ENCODE data around the gene ZNF138. TPM values are rescaled to one million over a fixed set of nuclear protein-coding genes. Genes with fewer than 3 reads are reported as not detected.

The ZNF138 gene
- total RNA-seq, 1 donor from 2014 or later = 5.1 TPM

GRCh38 chr7:64877714-64878610 lies 83.7 kb downstream of the ZNF138 start:
- H3K27ac ChIP-seq (replicated peaks) = no peak overlapping the region
- peaks cover 36% of the 10 kb centered on the region for H3K27me3 ChIP-seq (ENCODE audit: low read depth)
- TF ChIP-seq, protein P1, sequence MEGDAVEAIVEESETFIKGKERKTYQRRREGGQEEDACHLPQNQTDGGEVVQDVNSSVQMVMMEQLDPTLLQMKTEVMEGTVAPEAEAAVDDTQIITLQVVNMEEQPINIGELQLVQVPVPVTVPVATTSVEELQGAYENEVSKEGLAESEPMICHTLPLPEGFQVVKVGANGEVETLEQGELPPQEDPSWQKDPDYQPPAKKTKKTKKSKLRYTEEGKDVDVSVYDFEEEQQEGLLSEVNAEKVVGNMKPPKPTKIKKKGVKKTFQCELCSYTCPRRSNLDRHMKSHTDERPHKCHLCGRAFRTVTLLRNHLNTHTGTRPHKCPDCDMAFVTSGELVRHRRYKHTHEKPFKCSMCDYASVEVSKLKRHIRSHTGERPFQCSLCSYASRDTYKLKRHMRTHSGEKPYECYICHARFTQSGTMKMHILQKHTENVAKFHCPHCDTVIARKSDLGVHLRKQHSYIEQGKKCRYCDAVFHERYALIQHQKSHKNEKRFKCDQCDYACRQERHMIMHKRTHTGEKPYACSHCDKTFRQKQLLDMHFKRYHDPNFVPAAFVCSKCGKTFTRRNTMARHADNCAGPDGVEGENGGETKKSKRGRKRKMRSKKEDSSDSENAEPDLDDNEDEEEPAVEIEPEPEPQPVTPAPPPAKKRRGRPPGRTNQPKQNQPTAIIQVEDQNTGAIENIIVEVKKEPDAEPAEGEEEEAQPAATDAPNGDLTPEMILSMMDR (IDR thresholded peaks at IDR 0.05; ENCODE audit: borderline replicate concordance) = no peak
- peaks cover 4% of the 10 kb centered on the region for H3K9me3 ChIP-seq (replicated peaks)
- peak overlapping the region; percentile 61 for H3K4me3 ChIP-seq
- DNase-seq = no peak
- H3K4me1 ChIP-seq = peaks cover 22% of the 10 kb centered on the region
- intact Hi-C loops (cut with micrococcal nuclease) = no loop called here
- no peaks in the 10 kb centered on the region for H3K36me3 ChIP-seq

DNA sequence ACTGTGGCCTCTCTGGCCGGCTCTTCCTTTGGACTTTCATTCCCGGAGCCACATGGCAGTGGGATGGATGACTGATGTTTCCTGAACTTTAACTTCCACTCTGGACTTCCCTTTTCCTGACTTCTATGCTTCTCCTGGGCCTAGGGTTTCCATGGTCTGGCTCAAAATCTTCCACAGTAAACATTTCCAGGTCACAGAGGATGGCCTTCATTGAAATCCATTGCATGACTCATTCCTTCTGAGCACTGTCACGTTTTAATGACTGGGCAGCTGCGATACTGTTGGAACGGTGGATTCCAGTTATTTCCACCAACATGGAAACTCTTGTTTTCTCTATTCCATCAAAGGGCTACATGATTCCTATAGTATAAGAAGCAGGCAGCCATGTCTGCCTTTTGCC lies 84.5 kb downstream of the ZNF138 start:
- intact Hi-C loops (cut with micrococcal nuclease) = no loop called here
- H3K4me1 ChIP-seq = peaks cover 26% of the 10 kb centered on the region
- TF ChIP-seq, protein P1 (IDR thresholded peaks at IDR 0.05; ENCODE audit: borderline replicate concordance) = no peak
- H3K27me3 ChIP-seq (ENCODE audit: low read depth) = peaks cover 42% of the 10 kb centered on the region
- no peaks in the 10 kb centered on the region for H3K36me3 ChIP-seq
- DNase-seq = no peak
- no peak overlapping the region for H3K4me3 ChIP-seq
- H3K27ac ChIP-seq (replicated peaks) = no peak overlapping the region
- H3K9me3 ChIP-seq (replicated peaks) = peaks cover 4% of the 10 kb centered on the region

DNA sequence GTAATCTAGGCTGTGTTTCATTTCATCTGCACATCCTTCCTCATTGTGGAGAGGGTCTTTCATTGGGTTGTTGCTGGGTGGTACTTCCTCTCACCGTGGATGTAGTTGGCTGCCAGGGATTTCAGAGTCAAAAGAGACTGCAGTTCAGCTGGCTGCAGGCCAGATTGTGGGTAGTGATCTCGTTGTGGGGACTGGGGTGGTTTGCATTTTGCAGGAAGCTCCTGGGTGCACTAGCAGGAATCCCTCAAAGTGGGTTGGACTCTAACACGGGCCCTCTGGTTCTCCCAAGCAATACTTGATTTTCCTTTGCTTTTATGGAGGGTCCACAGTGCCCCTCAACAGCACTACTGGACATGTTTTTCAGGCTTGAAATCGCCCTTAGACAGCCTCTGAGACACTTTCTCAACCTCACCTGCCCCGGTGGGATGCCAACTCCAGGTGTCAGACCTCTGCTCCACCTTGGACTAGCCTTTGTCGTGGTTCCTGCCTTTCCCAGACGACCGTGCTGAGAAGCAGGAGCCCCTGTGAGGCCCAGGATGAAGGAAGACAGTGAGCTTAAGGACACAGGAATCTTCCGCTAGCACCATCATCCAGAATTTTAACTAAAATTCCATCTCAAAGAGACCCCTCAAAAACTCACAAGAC lies 85.0 kb downstream of the ZNF138 start:
- Histone ChIP-seq H3K36me3 (no peaks in the 10 kb centered on the region), H3K9me3 (replicated peaks) (peaks cover 4% of the 10 kb centered on the region), H3K4me1 (peaks cover 26% of the 10 kb centered on the region), H3K27ac (replicated peaks) (no peak overlapping the region), H3K4me3 (no peak overlapping the region), H3K27me3 (ENCODE audit: low read depth) (peaks cover 41% of the 10 kb centered on the region)
- TF ChIP-seq, protein P1 (IDR thresholded peaks at IDR 0.05; ENCODE audit: borderline replicate concordance) = no peak
- intact Hi-C loops (cut with micrococcal nuclease) = no loop called here
- DNase-seq = no peak

GRCh38 chr7:64879800-64880199 lies 85.6 kb downstream of the ZNF138 start:
- Histone ChIP-seq H3K9me3 (replicated peaks) (peaks cover 4% of the 10 kb centered on the region), H3K27me3 (ENCODE audit: low read depth) (peaks cover 39% of the 10 kb centered on the region), H3K27ac (replicated peaks) (no peak overlapping the region), H3K36me3 (no peaks in the 10 kb centered on the region), H3K4me1 (peaks cover 26% of the 10 kb centered on the region), H3K4me3 (no peak overlapping the region)
- TF ChIP-seq, protein P1 (IDR thresholded peaks at IDR 0.05; ENCODE audit: borderline replicate concordance) = no peak
- intact Hi-C loops (cut with micrococcal nuclease) = no loop called here
- no peak for DNase-seq

GRCh38 chr7:64880322-64881297 lies 86.4 kb downstream of the ZNF138 start:
- Histone ChIP-seq H3K4me3 (no peak overlapping the region), H3K27me3 (ENCODE audit: low read depth) (peaks cover 32% of the 10 kb centered on the region), H3K4me1 (peaks cover 26% of the 10 kb centered on the region), H3K27ac (replicated peaks) (no peak overlapping the region), H3K9me3 (replicated peaks) (peaks cover 4% of the 10 kb centered on the region), H3K36me3 (no peaks in the 10 kb centered on the region)
- TF ChIP-seq, protein P1 (IDR thresholded peaks at IDR 0.05; ENCODE audit: borderline replicate concordance) = no peak
- intact Hi-C loops (cut with micrococcal nuclease) = no loop called here
- DNase-seq = no peak

Data from left ventricle myocardium inferior (tissue), 1 donor.